GM23248 (cell line): ENCODE results near the gene MYCN.

ENCODE experiments used
- EZH2 ChIP-seq: fragments of 200-600 bp; sonication (generic); IDR thresholded peaks from 2 replicates; pipeline ENCODE4 v1.6.1; 2018; ENCODE audit warnings: antibody characterized with exemption, mild to moderate bottlenecking; ENCODE audit not compliant: insufficient read depth, poor library complexity, severe bottlenecking
- EZH2phosphoT487 ChIP-seq: fragments of 200-600 bp; sonication (generic); IDR thresholded peaks from 2 replicates; pipeline ENCODE4 v1.6.1; 2018; ENCODE audit warnings: antibody characterized with exemption, moderate library complexity, mild to moderate bottlenecking, low read depth; ENCODE audit not compliant: insufficient read depth

GRCh38 chr2:15909736-15910135, 30.6 kb upstream of the MYCN start:
- TF ChIP-seq EZH2 = no peak
- TF ChIP-seq EZH2phosphoT487 = no peak
